ENCODE measurements around the gene TACC2. TPM values are rescaled to one million over a fixed set of nuclear protein-coding genes. Genes with fewer than 3 reads are reported as not detected.

The TACC2 gene
- total and polyA plus RNA-seq, 2 donors (not counting 1 experiment from before 2014, with no cell fraction given): not detected

- Histone ChIP-seq H3K4me2 (replicated peaks; ENCODE audit: low read depth, low read length, poor library complexity, severe bottlenecking) (no peak overlapping the region), H3K36me3 (replicated peaks in 1 of 2; ENCODE audit: control extremely low read depth in 1 of 2, control insufficient read depth in 1 of 2, extremely low read depth in 1 of 2, insufficient read depth in 2 of 2, low read length in 1 of 2) (no peaks in the 10 kb centered on the region), H4K20me1 (ENCODE audit: control insufficient read depth, insufficient read depth, low read length, poor library complexity, severe bottlenecking) (no peaks in the 10 kb centered on the region), H3K4me3 (ENCODE audit: control extremely low read depth in 1 of 5, extremely low read depth in 1 of 5, insufficient read depth in 1 of 5, low read depth in 2 of 5, low read length in 4 of 5) (no peak overlapping the region), H3K4me1 (ENCODE audit: control insufficient read depth in 2 of 2, insufficient read depth in 2 of 2, low read length in 2 of 2) (no peaks in the 10 kb centered on the region), H3K79me2 (ENCODE audit: control insufficient read depth, insufficient read depth, low read length) (no peaks in the 10 kb centered on the region), H2AFZ (ENCODE audit: insufficient read depth, low read depth, low read length, poor library complexity, severe bottlenecking) (no peak overlapping the region), H3K9ac (ENCODE audit: low read length) (no peak overlapping the region), H3K27me3 (replicated peaks in 1 of 4; ENCODE audit: control extremely low read depth in 1 of 4, control insufficient read depth in 3 of 4, insufficient read depth in 4 of 4, low read length in 3 of 4) (peaks cover 0 to 9% (median 0%) of the 10 kb centered on the region in 4 experiments), H3K9me3 (ENCODE audit: control extremely low read depth in 1 of 3, control insufficient read depth in 2 of 3, insufficient read depth in 1 of 3, low read length in 2 of 3) (peaks cover 0 to 10% (median 4%) of the 10 kb centered on the region in 3 donors), H3K27ac (ENCODE audit: low read length in 2 of 2) (no peak overlapping the region)
- Mint-ChIP-seq H3K4me1 (no peaks in the 10 kb centered on the region), H3K27me3 (peaks cover 22% of the 10 kb centered on the region), H3K27ac (no peak overlapping the region), H3K9me3 (ENCODE audit: insufficient read depth) (peaks cover 6% of the 10 kb centered on the region), H3K4me3 (no peak overlapping the region)
- POLR2A ChIA-PET: no interaction called here
- no peak for TF ChIP-seq EZH2 (IDR thresholded peaks at IDR 0.05; ENCODE audit: borderline replicate concordance, insufficient read depth, low read depth, low read length, poor library complexity, severe bottlenecking)
- TF ChIP-seq CTCF (IDR thresholded peaks at IDR 0.05): no peak
- DNase-seq: no peak
- WGBS (ENCODE audit: insufficient coverage): 90% methylated on average over 3 of the region's 8 CpGs
- intact Hi-C loops (cut with micrococcal nuclease): no loop called here
- no peak for ATAC-seq (ENCODE audit: low read depth)
- CTCF ChIA-PET: interaction anchor here (0.6 kb wide), 1 partner anchor 48 kb away, joined by 4 read pairs; no protein-coding TSS in a partner anchor
Observed at GRCh38 chr10:122264931-122265330, 276.0 kb downstream of the TACC2 start.

- WGBS (ENCODE audit: insufficient coverage): 92% methylated on average over 2 of the region's 6 CpGs
- no peak for TF ChIP-seq CTCF (IDR thresholded peaks at IDR 0.05)
- TF ChIP-seq EZH2 (IDR thresholded peaks at IDR 0.05; ENCODE audit: borderline replicate concordance, insufficient read depth, low read depth, low read length, poor library complexity, severe bottlenecking): no peak
- Histone ChIP-seq H3K4me3 (ENCODE audit: control extremely low read depth in 1 of 5, extremely low read depth in 1 of 5, insufficient read depth in 1 of 5, low read depth in 2 of 5, low read length in 4 of 5) (no peak overlapping the region), H3K27ac (ENCODE audit: low read length in 2 of 2) (no peak overlapping the region), H3K36me3 (replicated peaks in 1 of 2; ENCODE audit: control extremely low read depth in 1 of 2, control insufficient read depth in 1 of 2, extremely low read depth in 1 of 2, insufficient read depth in 2 of 2, low read length in 1 of 2) (no peaks in the 10 kb centered on the region), H3K9ac (ENCODE audit: low read length) (no peak overlapping the region), H3K9me3 (ENCODE audit: control extremely low read depth in 1 of 3, control insufficient read depth in 2 of 3, insufficient read depth in 1 of 3, low read length in 2 of 3) (peaks cover 0 to 8% (median 4%) of the 10 kb centered on the region in 3 donors), H3K27me3 (replicated peaks in 1 of 4; ENCODE audit: control extremely low read depth in 1 of 4, control insufficient read depth in 3 of 4, insufficient read depth in 4 of 4, low read length in 3 of 4) (peaks cover 0 to 9% (median 0%) of the 10 kb centered on the region in 4 experiments), H2AFZ (ENCODE audit: insufficient read depth, low read depth, low read length, poor library complexity, severe bottlenecking) (no peak overlapping the region), H3K79me2 (ENCODE audit: control insufficient read depth, insufficient read depth, low read length) (no peaks in the 10 kb centered on the region), H3K4me1 (ENCODE audit: control insufficient read depth in 2 of 2, insufficient read depth in 2 of 2, low read length in 2 of 2) (no peaks in the 10 kb centered on the region), H4K20me1 (ENCODE audit: control insufficient read depth, insufficient read depth, low read length, poor library complexity, severe bottlenecking) (no peaks in the 10 kb centered on the region), H3K4me2 (replicated peaks; ENCODE audit: low read depth, low read length, poor library complexity, severe bottlenecking) (no peak overlapping the region)
- Mint-ChIP-seq H3K9me3 (ENCODE audit: insufficient read depth) (peaks cover 6% of the 10 kb centered on the region), H3K27me3 (peaks cover 16% of the 10 kb centered on the region), H3K27ac (no peak overlapping the region), H3K4me3 (no peak overlapping the region), H3K4me1 (no peaks in the 10 kb centered on the region)
- ChIA-PET CTCF (no interaction called here), POLR2A (no interaction called here)
- ATAC-seq (ENCODE audit: low read depth) (no peak), DNase-seq (no peak)
- intact Hi-C loops (cut with micrococcal nuclease): no loop called here
Observed at GRCh38 chr10:122265896-122266295, 276.9 kb downstream of the TACC2 start.

Measured in B cell (primary cell).